Calu3 (cell line): Measurements from ENCODE around the gene ZNF76. TPM values are rescaled to one million over a fixed set of nuclear protein-coding genes. Genes with fewer than 3 reads are reported as not detected.

Source experiments
- BruUV-seq: library from RNA; stranded (reverse); fragments of 400-500 nt; replicated peaks from 2 replicates; lab custom pipeline; 2021; lab: Mats Ljungman, UMichigan
- CTCF ChIA-PET: fragments of 300-600 bp; sonication (Branson Sonifier 250); formaldehyde crosslinking; loops from one replicate; lab custom pipeline; 2022; ENCODE audit warnings: antibody characterized with exemption; lab: Charles Lee
- DNase-seq: peaks from one replicate; pipeline ENCODE4 v3.0.0; 2022
- H3K27ac Mint-ChIP-seq: one replicate; pipeline ENCODE4 v1.8.0; 2022; ENCODE audit warnings: mixed read lengths; ENCODE audit not compliant: unreplicated experiment
- H3K27me3 Mint-ChIP-seq: one replicate; pipeline ENCODE4 v1.8.0; 2022; ENCODE audit warnings: mixed read lengths; ENCODE audit not compliant: unreplicated experiment
- H3K36me3 Mint-ChIP-seq: one replicate; pipeline ENCODE4 v1.8.0; 2022; ENCODE audit warnings: mild to moderate bottlenecking, moderate library complexity, mixed read lengths; ENCODE audit not compliant: insufficient read depth, unreplicated experiment
- H3K4me1 Mint-ChIP-seq: one replicate; pipeline ENCODE4 v1.8.0; 2022; ENCODE audit warnings: mild to moderate bottlenecking, low read depth, mixed read lengths; ENCODE audit not compliant: unreplicated experiment
- H3K4me3 Mint-ChIP-seq: one replicate; pipeline ENCODE4 v1.8.0; 2022; ENCODE audit warnings: mild to moderate bottlenecking, low read depth, moderate library complexity, mixed read lengths; ENCODE audit not compliant: unreplicated experiment
- H3K9me3 Mint-ChIP-seq: one replicate; pipeline ENCODE4 v1.8.0; 2022; ENCODE audit warnings: low read depth, mixed read lengths; ENCODE audit not compliant: unreplicated experiment
- CTCF ChIP-seq: fragments of 200-600 bp; IDR thresholded peaks from one replicate; pipeline ENCODE4 v1.8.0; 2022; ENCODE audit warnings: antibody characterized with exemption; ENCODE audit not compliant: unreplicated experiment
- intact Hi-C: fragments of 100-400 bp; cut with micrococcal nuclease; formaldehyde crosslinking; loops from one replicate; pipeline ENCODE4 v1.10.0; 2022; ENCODE audit not compliant: unreplicated experiment
- total RNA-seq: library from RNA; stranded (reverse); gene quantifications from 2 replicates; pipeline ENCODE4 v1.2.3, GENCODE V29; 2022

Gene ZNF76
- total RNA-seq, 1 experiment from 2014 or later, result 60.0 TPM

- CTCF ChIA-PET, result interaction anchor here (0.6 to 1.3 kb wide), 2 partner anchors 14 to 104 kb away, joined by 4 to 5 read pairs; no protein-coding TSS in a partner anchor
Observed at GRCh38 chr6:35244551-35244950, 15.0 kb upstream of the ZNF76 start.

GRCh38 chr6:35247642-35248231 is 11.8 kb upstream of the ZNF76 start:
- intact Hi-C loops, result no loop called here
- TF ChIP-seq CTCF, result no peak
- CTCF ChIA-PET, result no interaction called here
- Mint-ChIP-seq H3K27ac (no peak overlapping the region), H3K27me3 (no peaks in the 10 kb centered on the region), H3K9me3 (no peaks in the 10 kb centered on the region), H3K4me3 (no peak overlapping the region), H3K4me1 (no peaks in the 10 kb centered on the region), H3K36me3 (no peaks in the 10 kb centered on the region)
- no TSS peak for BruUV-seq
- no peak for DNase-seq

More at GRCh38 chr6:35244551-35244950, 15.0 kb upstream of the ZNF76 start:
- H3K27me3 Mint-ChIP-seq, result no peaks in the 10 kb centered on the region
- H3K27ac Mint-ChIP-seq, result no peak overlapping the region
- intact Hi-C loops, result loop anchor here (5.0 kb wide), 1 partner anchor 37 kb away; no protein-coding TSS in a partner anchor
- H3K4me3 Mint-ChIP-seq, result no peak overlapping the region
- H3K36me3 Mint-ChIP-seq, result no peaks in the 10 kb centered on the region
- H3K4me1 Mint-ChIP-seq, result peaks cover 9% of the 10 kb centered on the region
- DNase-seq, result no peak
- TF ChIP-seq CTCF, result no peak
- no TSS peak for BruUV-seq
- H3K9me3 Mint-ChIP-seq, result no peaks in the 10 kb centered on the region

- Mint-ChIP-seq H3K27me3 (no peaks in the 10 kb centered on the region), H3K36me3 (peaks cover 3% of the 10 kb centered on the region), H3K4me1 (no peaks in the 10 kb centered on the region), H3K9me3 (no peaks in the 10 kb centered on the region), H3K4me3 (no peak overlapping the region), H3K27ac (no peak overlapping the region)
- BruUV-seq, result no TSS peak
- CTCF ChIA-PET, result no interaction called here
- no peak for DNase-seq
- TF ChIP-seq CTCF, result no peak
- intact Hi-C loops, result no loop called here
Observed at GRCh38 chr6:35248300-35248699, 11.2 kb upstream of the ZNF76 start.

- H3K36me3 Mint-ChIP-seq, result peaks cover 4% of the 10 kb centered on the region
- H3K27ac Mint-ChIP-seq, result no peak overlapping the region
- no peaks in the 10 kb centered on the region for H3K27me3 Mint-ChIP-seq
- no peak overlapping the region for H3K4me3 Mint-ChIP-seq
- no peaks in the 10 kb centered on the region for H3K4me1 Mint-ChIP-seq
- no peak for DNase-seq
- intact Hi-C loops, result no loop called here
- CTCF ChIA-PET, result no interaction called here
- H3K9me3 Mint-ChIP-seq, result no peaks in the 10 kb centered on the region
- TF ChIP-seq CTCF, result no peak
- no TSS peak for BruUV-seq
Observed at GRCh38 chr6:35248965-35249364, 10.6 kb upstream of the ZNF76 start.
